HG03139 (cell line): ENCODE results near the gene FNDC3B.

Experiments used
- ATAC-seq: cut with Tn5 transposase; IDR thresholded peaks from one replicate; pipeline ENCODE4 v1.9.1; 2021; ENCODE audit not compliant: unreplicated experiment

Gene FNDC3B

GRCh38 chr3:172415323-172415722, 375.9 kb downstream of the FNDC3B start:
- no peak for ATAC-seq

- ATAC-seq: no peak
These were observed 398.3 kb downstream of the FNDC3B start for GRCh38 chr3:172437713-172438112.

GRCh38 chr3:172438186-172438585, 398.8 kb downstream of the FNDC3B start:
- ATAC-seq: no peak

GRCh38 chr3:172441581-172441980, 402.2 kb downstream of the FNDC3B start:
- no peak for ATAC-seq

GRCh38 chr3:172442606-172443005, 403.2 kb downstream of the FNDC3B start:
- ATAC-seq: no peak

- ATAC-seq: no peak
These were observed 405.4 kb downstream of the FNDC3B start for GRCh38 chr3:172444821-172445220.

- no peak for ATAC-seq
These were observed 406.8 kb downstream of the FNDC3B start for GRCh38 chr3:172446198-172446597.

GRCh38 chr3:172447611-172448579, 408.5 kb downstream of the FNDC3B start, which contains the start of gene GHSR:
GHSR (minus strand) TSS chr3:172448456; CDS start chr3:172448413, 43 bp downstream.
- ATAC-seq: no peak

- no peak for ATAC-seq
These were observed 409.5 kb downstream of the FNDC3B start for GRCh38 chr3:172448661-172449465.

GRCh38 chr3:172449466-172450149, 410.2 kb downstream of the FNDC3B start:
- no peak for ATAC-seq
